Caco-2 (cell line): ENCODE measurements around the gene NIFK. TPM values are rescaled to one million over a fixed set of nuclear protein-coding genes. Genes with fewer than 3 reads are reported as not detected.

Source experiments
- Bru-seq: library from RNA; stranded (reverse); fragments of 400-500 nt; gene quantifications from one replicate; lab custom pipeline; 2021; lab: Mats Ljungman, UMichigan
- BruChase-seq, 2 experiments: library from RNA; stranded (reverse); fragments of 400-500 nt; gene quantifications; one replicate each; lab custom pipeline; 2021; lab: Mats Ljungman, UMichigan
- BruUV-seq: library from RNA; stranded (reverse); fragments of 400-500 nt; replicated peaks from 2 replicates; lab custom pipeline; 2021; lab: Mats Ljungman, UMichigan
- CTCF ChIA-PET: fragments of 300-600 bp; sonication (Branson Sonifier 250); formaldehyde crosslinking; loops from one replicate; lab custom pipeline; 2022; ENCODE audit warnings: antibody characterized with exemption; lab: Charles Lee
- POLR2A ChIA-PET: fragments of 300-600 bp; sonication (Branson Sonifier 250); formaldehyde crosslinking; loops from one replicate; lab custom pipeline; 2022; ENCODE audit warnings: antibody characterized with exemption; lab: Charles Lee
- DNase-seq, 2 experiments: peaks; one replicate each; pipeline versions ENCODE4 v3.0.0 to v3.0.0-alpha.2; 2020 to 2022
- H3K27me3 ChIP-seq: replicated peaks from 2 replicates; pipeline ENCODE4 v1.6.0; 2011; ENCODE audit warnings: low read length; ENCODE audit not compliant: control insufficient read depth, insufficient read depth
- H3K36me3 ChIP-seq: 2 replicates; pipeline ENCODE4 v1.5.1; 2011; ENCODE audit warnings: low read length; ENCODE audit not compliant: control insufficient read depth, insufficient read depth
- H3K4me1 ChIP-seq: fragments of 250-450 bp; sonication (Bioruptor Pico); 2 replicates; pipeline ENCODE4 v1.5.1; 2020; ENCODE audit warnings: mild to moderate bottlenecking
- H3K4me3 ChIP-seq: 2 replicates; pipeline ENCODE4 v1.5.1; 2011; ENCODE audit warnings: low read depth, mild to moderate bottlenecking, control low read depth, low read length
- H3K9me3 ChIP-seq: fragments of 250-450 bp; sonication (Bioruptor Pico); 2 replicates; pipeline ENCODE4 v1.5.1; 2020; ENCODE audit warnings: mild to moderate bottlenecking, moderate library complexity
- H3K27ac Mint-ChIP-seq: one replicate; pipeline ENCODE4 v1.8.0; 2022; ENCODE audit warnings: mixed read lengths; ENCODE audit not compliant: unreplicated experiment
- H3K27me3 Mint-ChIP-seq: one replicate; pipeline ENCODE4 v1.8.0; 2022; ENCODE audit warnings: mixed read lengths; ENCODE audit not compliant: insufficient read depth, unreplicated experiment
- H3K36me3 Mint-ChIP-seq: one replicate; pipeline ENCODE4 v1.8.0; 2022; ENCODE audit warnings: mild to moderate bottlenecking, mixed read lengths; ENCODE audit not compliant: insufficient read depth, unreplicated experiment
- H3K4me1 Mint-ChIP-seq: one replicate; pipeline ENCODE4 v1.8.0; 2022; ENCODE audit warnings: low read depth, mixed read lengths; ENCODE audit not compliant: unreplicated experiment
- H3K4me3 Mint-ChIP-seq: one replicate; pipeline ENCODE4 v1.8.0; 2022; ENCODE audit warnings: mild to moderate bottlenecking, moderate library complexity, mixed read lengths; ENCODE audit not compliant: unreplicated experiment
- H3K9me3 Mint-ChIP-seq: one replicate; pipeline ENCODE4 v1.8.0; 2022; ENCODE audit warnings: mixed read lengths; ENCODE audit not compliant: unreplicated experiment
- CTCF ChIP-seq, 2 experiments: fragments of 200-600 bp in 1 of 2; IDR thresholded peaks; 1 replicate in 1 of 2; 2 replicates in 1 of 2; pipeline versions ENCODE4 v1.5.1 to v1.8.0; 2011 to 2022; ENCODE audit warnings: antibody characterized with exemption in 1 of 2, control low read depth in 1 of 2, inconsistent platforms in 1 of 2, low read depth in 1 of 2, low read length in 1 of 2, mild to moderate bottlenecking in 1 of 2, moderate library complexity in 1 of 2; ENCODE audit not compliant: insufficient read depth in 1 of 2, severe bottlenecking in 1 of 2, unreplicated experiment in 1 of 2
- intact Hi-C: fragments of 100-400 bp; cut with micrococcal nuclease; formaldehyde crosslinking; loops from one replicate; pipeline ENCODE4 v1.10.0; 2022; ENCODE audit not compliant: unreplicated experiment
- long read RNA-seq: library from polyadenylated mRNA; stranded (forward); transcript quantifications from one replicate; pipeline ENCODE4 v2.0.0, GENCODE V29; 2022
- total RNA-seq: library from RNA; stranded (reverse); gene quantifications from 2 replicates; pipeline ENCODE4 v1.2.3, GENCODE V29; 2022

NIFK gene
- total RNA-seq = 84.7 and 104 TPM in 2 replicates
- Bru-seq, nascent RNA = percentile 96 among the genes with signal in this experiment
- percentile 97 among the genes with signal in this experiment for BruChase-seq, experiment 1, labeled RNA remaining after a 2-hour chase
- BruChase-seq, experiment 2, labeled RNA remaining after a 6-hour chase = percentile 93 among the genes with signal in this experiment
- long read RNA-seq, transcript NIFK-201 (7 exons, 1,734 nt) = major isoform, 116 of 123 reads
- long read RNA-seq, partial matches to known transcripts = 2 of 123 reads
- long read RNA-seq, other reads (novel, unspliced or antisense) = 3 of 123 reads

GRCh38 chr2:121736462-121737336 lies at the start of gene NIFK:
Gene NIFK, minus strand, starts transcription at chr2:121736875. Its CDS starts 25 bp downstream, at chr2:121736850.
- Histone ChIP-seq H3K36me3 (no peaks in the 10 kb centered on the region), H3K9me3 (no peaks in the 10 kb centered on the region), H3K27me3 (no peaks in the 10 kb centered on the region), H3K4me3 (peak within 1 kb of the TSS; percentile 82), H3K4me1 (peaks cover 14% of the 10 kb centered on the region)
- H3K27ac Mint-ChIP-seq = peak within 1 kb of the TSS; percentile 96
- no peaks in the 10 kb centered on the region for H3K27me3 Mint-ChIP-seq
- peak within 1 kb of the TSS; percentile 98 for H3K4me3 Mint-ChIP-seq
- no peaks in the 10 kb centered on the region for H3K9me3 Mint-ChIP-seq
- CTCF ChIA-PET = interaction anchor here (0.6 to 2.4 kb wide), 8 partner anchors 29 to 491 kb away, joined by 3 to 10 read pairs (median 5); no protein-coding TSS in a partner anchor
- DNase-seq = peak; percentile 99 to 100
- BruUV-seq = no TSS peak
- no peak for TF ChIP-seq CTCF (IDR thresholded peaks at IDR 0.05; ENCODE audit: insufficient read depth in 1 of 2, low read depth in 1 of 2, low read length in 1 of 2, severe bottlenecking in 1 of 2, unreplicated experiment in 1 of 2)
- intact Hi-C loops = loop anchor here (1.0 to 5.0 kb wide), 3 partner anchors 19 to 205 kb away; partner anchors contain the start of gene TSN
- peaks cover 15% of the 10 kb centered on the region for H3K4me1 Mint-ChIP-seq
- POLR2A ChIA-PET = interaction anchor here (0.6 to 2.4 kb wide), 11 partner anchors 19 to 663 kb away, joined by 3 to 22 read pairs (median 5); partner anchors contain the start of genes RNU4ATAC and TSN
- H3K36me3 Mint-ChIP-seq = peaks cover 48% of the 10 kb centered on the region

- BruUV-seq = no TSS peak
- Mint-ChIP-seq H3K36me3 (peaks cover 7% of the 10 kb centered on the region), H3K4me3 (no peak overlapping the region), H3K4me1 (peaks cover 14% of the 10 kb centered on the region), H3K27me3 (no peaks in the 10 kb centered on the region), H3K27ac (no peak overlapping the region), H3K9me3 (no peaks in the 10 kb centered on the region)
- ChIA-PET CTCF (no interaction called here), POLR2A (no interaction called here)
- Histone ChIP-seq H3K27me3 (no peaks in the 10 kb centered on the region), H3K4me1 (peaks cover 30% of the 10 kb centered on the region), H3K9me3 (peaks cover 2% of the 10 kb centered on the region; the same call in 1 of the 2 replicates), H3K4me3 (no peak overlapping the region), H3K36me3 (no peaks in the 10 kb centered on the region)
- intact Hi-C loops = no loop called here
- no peak for DNase-seq
- no peak for TF ChIP-seq CTCF (IDR thresholded peaks at IDR 0.05; ENCODE audit: insufficient read depth in 1 of 2, low read depth in 1 of 2, low read length in 1 of 2, severe bottlenecking in 1 of 2, unreplicated experiment in 1 of 2)
These were observed 46.5 kb upstream of the NIFK start for GRCh38 chr2:121783180-121783579.
